Stimulated activated CD4-positive, alpha-beta T cell treated with anti-CD3 and anti-CD28 coated beads, TNF-alpha, amount 100 ng/mL, for 4 hours (primary cell): ENCODE data around the gene RABL2B.
A peak's percentile ranks its signal among the peaks of the same experiment; 100 is the strongest.

ENCODE experiments used
- DNase-seq, 3 experiments: peaks; one replicate each; pipeline ENCODE4 v3.0.0-alpha.2; 2020; ENCODE audit warnings: low read depth in 3 of 3

Gene RABL2B

DNA sequence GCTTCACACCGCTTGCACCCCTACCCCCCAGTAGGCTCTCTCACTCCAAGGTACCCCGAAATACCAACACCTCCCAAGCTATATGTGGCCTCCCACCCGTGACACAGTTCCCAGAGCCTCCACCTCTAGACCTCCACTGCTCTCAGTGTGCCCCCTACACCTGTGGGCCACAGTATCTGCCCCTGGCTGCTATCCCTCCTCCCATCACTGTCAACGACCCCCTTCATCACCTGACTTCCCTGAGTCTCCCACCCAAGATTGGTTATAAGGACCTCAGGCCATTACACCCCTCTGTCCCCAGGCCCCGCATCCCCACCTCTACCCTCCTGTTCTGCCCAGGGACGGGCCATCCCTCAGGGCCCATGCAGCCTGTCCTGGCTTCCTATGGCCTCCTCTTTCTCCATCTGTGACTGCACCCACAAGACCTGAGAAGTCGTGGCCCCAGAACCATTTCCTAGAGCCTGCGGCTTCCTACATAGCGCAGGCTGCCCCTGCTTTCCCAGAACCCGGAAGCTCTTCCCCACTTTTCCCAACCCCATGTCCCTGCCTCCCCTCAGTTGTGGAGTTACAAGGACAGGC lies 44.7 kb downstream of the RABL2B start:
- no peak for DNase-seq

- DNase-seq = no peak
Observed at GRCh38 chr22:50737728-50738648, 45.4 kb downstream of the RABL2B start, which contains the start of gene ACR. Gene ACR (plus strand): TSS chr22:50738204. CDS start chr22:50738236, 32 bp downstream.

DNA sequence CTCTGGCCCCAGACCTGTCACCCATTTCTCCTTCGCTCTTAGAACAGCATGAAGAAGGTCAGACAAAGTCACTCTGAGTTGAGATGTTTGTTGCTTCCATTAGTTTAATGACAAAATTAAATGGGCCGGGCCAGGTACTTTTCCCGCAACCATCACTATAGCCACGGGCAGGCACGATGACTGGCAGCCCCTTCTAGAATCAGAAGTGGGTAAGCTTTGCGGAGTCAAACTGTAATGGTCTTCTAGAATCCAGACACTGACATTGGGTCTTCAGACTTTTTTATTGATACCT lies 47.8 kb downstream of the RABL2B start:
- DNase-seq = no peak

GRCh38 chr22:50734986-50735738 lies 48.3 kb downstream of the RABL2B start:
- no peak for DNase-seq

DNA sequence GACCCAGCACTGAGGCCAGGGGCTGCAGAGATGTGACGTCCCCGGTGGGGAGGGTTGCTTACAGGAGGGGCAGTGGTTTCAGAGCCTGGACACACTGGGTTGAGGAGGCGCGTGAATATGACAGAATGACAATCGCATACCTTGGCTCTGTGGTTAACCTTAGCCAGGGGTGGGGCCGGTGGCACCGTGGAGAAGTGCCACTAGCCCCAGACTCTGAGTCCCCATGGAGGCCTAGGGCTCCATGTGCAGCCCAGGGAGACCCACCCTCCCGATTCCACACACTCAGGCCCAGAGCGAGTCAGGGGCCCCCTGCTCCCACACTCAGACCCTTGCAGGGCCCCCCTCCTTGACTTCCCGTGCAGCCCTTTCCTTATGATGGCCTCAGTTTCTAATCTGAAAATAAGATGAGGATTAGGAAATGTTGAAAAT lies 49.1 kb downstream of the RABL2B start:
- no peak for DNase-seq

GRCh38 chr22:50733521-50734342 lies 49.7 kb downstream of the RABL2B start:
- no peak for DNase-seq

GRCh38 chr22:50732681-50733080 lies 50.8 kb downstream of the RABL2B start:
- DNase-seq = no peak

GRCh38 chr22:50731811-50732624 lies 51.4 kb downstream of the RABL2B start:
- peak; percentile 16 to 41 (median 32) for DNase-seq

- DNase-seq = no peak
Observed at GRCh38 chr22:50730941-50731661, 52.3 kb downstream of the RABL2B start.

GRCh38 chr22:50730013-50730891 lies 53.2 kb downstream of the RABL2B start:
- DNase-seq = no peak

DNA sequence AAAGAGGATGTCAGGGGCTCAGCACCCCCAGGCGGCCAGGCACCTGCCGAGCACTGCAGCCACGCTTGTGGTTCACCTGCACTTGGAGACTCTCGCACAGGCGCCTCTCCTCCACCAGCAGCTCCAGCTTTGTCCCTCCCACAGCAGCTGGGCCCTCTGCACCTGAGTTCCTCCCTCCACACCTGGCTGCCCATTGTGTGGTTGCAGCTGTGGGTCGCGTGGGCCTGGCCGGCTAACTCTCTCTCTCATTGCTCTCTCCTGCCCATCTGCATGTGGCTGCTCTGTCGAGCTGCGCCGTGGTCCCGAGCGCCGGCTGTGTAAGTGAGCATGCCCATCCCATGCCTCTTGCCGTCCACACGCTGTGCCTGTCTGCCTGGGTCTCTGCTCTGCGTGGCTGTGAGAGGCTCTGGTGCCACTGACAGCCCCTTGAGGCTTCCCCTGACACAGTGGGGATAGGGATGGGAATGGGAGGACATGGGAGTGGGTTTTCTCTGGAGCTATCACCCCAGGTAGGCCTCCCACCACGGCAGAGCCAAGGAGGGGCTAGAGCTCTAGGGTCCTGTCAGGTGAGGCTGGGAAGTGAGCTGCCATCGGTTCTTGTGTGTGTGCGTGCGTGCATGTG lies 53.9 kb downstream of the RABL2B start:
- DNase-seq = no peak

GRCh38 chr22:50728523-50728931 lies 54.9 kb downstream of the RABL2B start:
- no peak for DNase-seq

DNA sequence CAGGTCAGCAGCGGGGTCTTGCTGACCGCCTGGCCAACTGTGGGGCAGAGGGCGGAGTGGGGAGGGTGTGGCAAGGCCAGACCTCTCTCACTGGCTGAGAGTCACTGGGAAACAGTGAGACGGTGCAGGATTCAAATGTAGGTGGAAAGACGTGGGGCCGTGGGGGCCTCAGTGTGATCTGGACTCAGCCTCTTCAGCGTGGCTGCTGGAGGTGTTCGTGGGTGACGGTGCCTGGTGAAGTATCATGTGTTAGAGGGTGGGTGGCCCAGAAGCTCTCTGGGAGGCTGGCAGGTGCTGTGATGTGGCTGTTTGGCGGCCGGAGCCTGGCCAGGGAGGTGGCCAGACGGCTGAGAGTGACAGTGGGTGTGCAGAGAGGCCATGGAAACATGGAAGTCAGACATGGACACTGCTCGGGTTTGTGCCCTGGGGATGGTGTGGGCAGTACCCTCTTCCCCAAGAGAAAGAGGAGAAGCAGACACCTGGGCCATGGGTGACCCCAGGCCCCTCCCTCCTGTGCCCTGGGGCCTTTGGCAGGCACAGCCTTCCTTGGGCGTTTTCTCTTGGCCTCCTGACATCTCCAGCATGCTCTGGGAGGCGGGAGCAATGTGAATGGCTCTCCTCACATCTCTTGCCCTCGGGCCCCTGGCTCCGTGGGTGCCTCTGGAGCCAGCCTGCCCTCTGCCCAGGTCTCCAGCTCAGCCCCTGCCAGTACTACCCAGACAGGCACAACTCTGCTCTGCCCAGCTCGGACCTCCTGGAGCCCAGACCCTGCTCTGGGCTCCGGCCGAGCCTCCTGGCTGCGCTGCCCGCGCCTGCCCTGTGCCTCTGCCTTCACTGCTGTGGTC lies 55.5 kb downstream of the RABL2B start:
- no peak for DNase-seq

- DNase-seq = no peak
Observed at GRCh38 chr22:50726643-50727340, 56.6 kb downstream of the RABL2B start.

GRCh38 chr22:50725597-50725996 lies 57.8 kb downstream of the RABL2B start:
- DNase-seq = no peak

DNA sequence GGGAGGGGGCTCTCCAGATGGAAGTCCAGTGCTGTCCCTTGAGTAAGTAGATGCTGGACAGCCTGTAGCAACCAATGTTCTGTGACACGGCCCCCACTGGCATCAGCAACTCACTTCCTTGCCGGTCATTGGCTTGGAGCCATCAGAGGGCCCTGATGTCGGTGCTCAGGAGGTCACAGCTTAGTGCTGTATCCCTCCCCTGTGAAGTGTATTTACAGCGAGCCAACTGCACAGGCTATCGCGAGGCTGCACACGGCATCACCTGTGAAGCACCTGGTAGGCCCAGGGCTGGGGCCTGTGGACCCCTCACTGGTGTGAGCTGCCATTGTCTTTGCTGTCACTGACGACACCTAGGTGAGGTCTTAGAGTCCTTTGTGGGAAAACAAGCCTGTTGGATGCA lies 58.8 kb downstream of the RABL2B start:
- no peak for DNase-seq

GRCh38 chr22:50723991-50724390 lies 59.4 kb downstream of the RABL2B start:
- no peak for DNase-seq
